HG03342 (cell line): ENCODE data around the gene TRIM38.
"Not testable (repeated sequence)": the region's sequence is repeated elsewhere in the genome, so short reads cannot be mapped to it uniquely, and the experiment has no call there.

ENCODE experiments used
- ATAC-seq: cut with Tn5 transposase; IDR thresholded peaks from one replicate; pipeline ENCODE4 v1.9.1; 2021; ENCODE audit warnings: mild to moderate bottlenecking, moderate library complexity; ENCODE audit not compliant: unreplicated experiment

TRIM38 gene

GRCh38 chr6:25966711-25967110, 4.1 kb downstream of the TRIM38 start:
- ATAC-seq: no peak

DNA sequence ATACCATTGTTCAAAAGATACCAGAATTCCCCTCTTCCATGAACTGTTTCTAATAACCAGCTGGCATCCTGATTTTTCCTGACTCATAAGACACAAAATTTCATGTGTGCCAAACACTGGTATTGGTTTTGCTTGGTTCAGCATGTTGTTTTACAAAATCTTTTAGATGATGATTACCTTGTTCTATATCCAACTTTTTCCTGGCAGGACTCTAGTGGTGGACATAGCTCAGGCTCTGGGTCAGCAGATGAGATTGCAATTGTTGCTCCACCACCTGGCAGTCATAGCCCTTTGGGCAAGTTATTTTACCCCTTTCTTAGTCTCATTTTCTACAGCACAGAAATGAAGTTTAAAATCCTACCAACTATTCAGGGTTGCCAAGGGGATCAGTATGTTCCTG, 6.2 kb downstream of the TRIM38 start:
- no peak for ATAC-seq

GRCh38 chr6:25971187-25971821, 8.7 kb downstream of the TRIM38 start:
- ATAC-seq: no peak

GRCh38 chr6:25972128-25972527, 9.5 kb downstream of the TRIM38 start:
- no peak for ATAC-seq

DNA sequence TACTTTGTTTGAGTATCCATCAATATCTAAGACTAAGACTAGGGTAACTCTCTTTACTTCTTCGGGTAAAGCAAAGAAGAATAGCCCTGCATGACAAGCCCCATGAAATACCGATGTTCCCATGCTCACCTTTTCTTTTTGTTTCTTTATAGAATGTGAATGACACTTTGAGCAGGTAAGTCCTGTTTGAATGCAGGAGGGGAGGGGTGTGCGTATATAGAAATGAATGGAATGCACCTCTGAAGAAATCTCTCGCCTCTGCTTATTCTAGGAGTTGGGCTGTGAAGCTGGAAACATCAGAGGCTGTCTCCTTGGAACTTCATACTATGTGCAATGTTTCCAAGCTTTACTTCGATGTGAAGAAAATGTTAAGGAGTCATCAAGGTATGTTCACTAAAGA, 10.3 kb downstream of the TRIM38 start:
- no peak for ATAC-seq

DNA sequence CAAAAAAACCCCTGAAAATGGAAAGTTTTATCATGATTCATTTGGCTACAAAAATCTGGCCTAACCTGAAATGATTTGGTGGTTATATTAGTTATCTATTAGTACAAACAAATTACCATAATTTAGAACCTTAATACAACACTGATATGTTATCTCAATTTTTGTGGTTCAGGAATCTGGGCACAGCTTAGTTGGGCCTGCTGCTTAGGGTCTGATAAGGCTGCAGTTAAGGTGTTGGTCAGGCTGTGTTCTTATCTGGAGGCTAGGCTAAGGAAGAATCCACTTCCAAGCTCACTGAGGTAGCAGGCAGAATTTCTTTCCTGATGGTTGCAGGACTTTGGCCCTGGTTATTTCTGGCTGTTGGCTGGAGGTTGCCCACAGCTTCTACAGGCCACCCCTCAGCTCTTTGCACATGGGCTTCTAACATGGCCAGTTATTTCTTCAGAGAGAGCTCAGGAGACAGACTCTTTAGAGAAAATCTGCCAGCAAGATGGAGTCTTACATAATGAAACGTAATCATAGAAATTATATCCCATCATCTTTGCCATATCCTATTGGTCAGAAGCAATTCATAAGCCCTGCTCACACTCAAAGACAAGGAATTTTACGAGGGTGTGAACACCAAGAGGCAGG, 11.4 kb downstream of the TRIM38 start:
- no peak for ATAC-seq

GRCh38 chr6:25975923-25976560, 13.4 kb downstream of the TRIM38 start:
- ATAC-seq: no peak

DNA sequence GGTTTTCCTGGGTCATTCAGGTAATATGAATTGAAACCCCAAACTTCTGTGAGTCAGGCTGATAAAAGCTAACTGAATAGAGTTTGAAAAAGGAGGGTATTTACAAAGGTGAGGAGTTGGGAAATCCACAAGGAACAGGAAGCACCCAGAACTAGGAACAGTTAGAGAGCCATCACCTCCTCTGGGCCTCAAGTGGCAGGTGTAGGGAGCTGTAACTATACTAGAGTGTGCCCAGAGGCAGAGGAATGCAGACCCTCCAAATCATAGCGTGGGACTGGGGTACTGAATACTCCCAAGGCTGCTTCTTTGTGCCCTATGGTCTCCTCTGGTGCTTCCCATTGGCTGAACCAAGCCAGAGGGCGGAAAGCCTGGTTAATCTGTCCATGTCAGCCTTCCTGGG, 18.3 kb downstream of the TRIM38 start:
- ATAC-seq: no peak

DNA sequence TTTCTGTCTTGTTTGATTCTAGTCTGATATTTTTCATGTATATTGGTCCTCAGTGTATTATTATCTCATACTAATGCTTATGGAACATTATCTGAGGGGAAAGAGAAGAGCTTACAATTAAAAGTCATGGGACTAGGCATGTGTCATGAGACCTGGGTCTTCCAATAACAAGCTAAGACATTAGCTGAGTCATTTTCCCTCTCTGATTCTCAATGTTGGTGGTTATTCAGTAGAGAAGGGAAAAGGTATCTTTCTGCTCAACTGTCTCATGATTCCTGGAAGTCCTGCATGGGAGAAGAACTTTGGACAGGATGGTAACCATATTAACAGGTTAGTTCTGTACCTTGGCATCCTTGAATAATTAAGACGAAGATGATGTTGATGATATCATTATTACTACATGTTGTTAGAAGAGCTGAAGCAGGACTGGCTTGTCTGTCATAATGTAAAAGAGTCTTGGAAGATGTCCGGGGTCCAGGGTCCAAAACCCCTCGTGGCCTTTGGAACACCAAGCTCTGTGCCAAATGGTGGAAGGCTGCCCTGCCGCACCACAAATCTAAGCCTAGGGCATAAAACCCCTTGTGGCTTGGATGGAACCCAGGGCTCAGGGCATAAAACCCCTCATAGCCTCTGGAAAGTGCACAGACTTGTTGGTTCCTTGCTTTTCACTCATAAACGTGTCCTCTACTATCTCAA, 19.1 kb downstream of the TRIM38 start:
- no peak for ATAC-seq

GRCh38 chr6:25984265-25984664, 21.7 kb downstream of the TRIM38 start:
- ATAC-seq: no peak

GRCh38 chr6:25987845-25988244, 25.2 kb downstream of the TRIM38 start:
- no peak for ATAC-seq

DNA sequence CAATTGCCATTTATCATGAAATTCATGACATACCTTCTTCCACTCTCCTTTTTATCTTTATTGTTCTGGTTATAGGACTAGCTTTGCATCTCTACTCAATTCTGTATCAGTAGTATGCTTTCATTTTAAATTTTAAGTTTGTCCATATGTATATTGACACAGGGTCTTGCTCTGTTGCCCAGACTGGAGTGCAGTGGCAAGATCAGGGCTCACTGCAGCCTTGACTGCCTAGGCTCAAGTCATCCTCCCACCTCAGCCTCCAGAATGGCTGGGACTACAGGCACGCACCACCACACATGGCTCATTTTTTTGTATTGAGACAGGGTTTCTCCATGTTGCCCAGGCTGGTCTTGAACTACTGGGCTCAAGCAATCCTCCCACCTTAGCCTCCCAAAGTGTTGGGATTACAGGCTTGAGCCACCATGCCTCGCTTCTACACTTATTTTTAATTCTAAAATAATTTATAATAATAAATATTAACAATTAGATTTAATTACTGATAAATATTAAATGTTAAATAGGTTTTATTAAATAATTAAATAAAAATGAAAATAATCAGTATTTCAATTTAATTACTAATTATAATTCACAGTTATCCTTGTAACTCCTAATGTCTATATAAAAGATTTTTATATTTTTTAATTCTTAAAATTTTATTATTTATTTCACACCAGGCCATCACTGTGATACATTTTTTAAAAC, 27.7 kb downstream of the TRIM38 start:
- no peak for ATAC-seq

DNA sequence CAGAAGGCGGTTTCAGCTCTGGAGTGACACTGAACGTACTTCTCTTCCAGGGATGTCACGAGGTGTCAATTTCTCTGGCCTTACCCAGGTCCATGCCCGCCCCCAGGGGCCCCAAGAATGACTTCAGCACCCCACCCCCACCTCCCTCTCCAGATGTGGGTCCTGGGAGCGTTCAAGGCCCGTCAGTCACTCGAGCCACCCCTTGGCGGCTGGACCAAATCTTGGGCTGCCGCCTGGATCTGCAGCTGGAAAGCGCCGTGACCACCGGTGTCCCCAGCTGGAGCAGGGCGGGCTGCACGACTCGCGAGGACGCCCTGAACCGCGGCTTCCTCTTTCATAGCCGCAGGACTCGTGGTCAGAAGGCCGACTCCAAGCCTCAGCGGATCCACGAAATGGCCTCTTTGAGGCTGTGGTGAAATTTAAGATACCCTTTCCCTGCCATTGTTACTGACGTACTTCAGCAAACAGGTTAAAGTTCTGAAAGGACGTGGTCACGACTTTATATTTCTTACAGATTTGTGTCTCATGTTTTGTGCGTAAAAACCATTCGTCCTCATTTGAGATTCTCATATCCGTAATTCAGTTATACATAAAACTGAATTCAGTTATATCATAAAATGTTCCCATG, 29.3 kb downstream of the TRIM38 start:
- ATAC-seq: peak; percentile 42

- peak; percentile 84 for ATAC-seq
Measured at GRCh38 chr6:25992413-25993340, 30.1 kb downstream of the TRIM38 start.

DNA sequence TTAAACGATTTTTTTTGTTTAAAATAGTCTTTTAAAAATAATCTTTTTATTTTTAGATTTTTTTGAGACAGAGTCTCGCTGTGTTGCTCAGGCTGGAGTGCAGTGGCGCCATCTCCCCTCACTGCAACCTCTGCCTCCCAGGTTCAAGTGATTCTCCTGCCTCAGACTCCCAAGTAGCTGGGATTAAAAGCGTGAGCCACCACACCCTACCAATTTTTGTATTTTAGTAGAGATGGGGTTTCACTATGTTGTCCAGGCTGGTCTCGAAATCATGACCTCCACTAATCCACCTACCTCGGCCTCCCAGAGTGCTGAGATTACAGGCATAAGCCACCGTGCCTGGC, 30.7 kb downstream of the TRIM38 start:
- ATAC-seq: not testable (repeated sequence)

DNA sequence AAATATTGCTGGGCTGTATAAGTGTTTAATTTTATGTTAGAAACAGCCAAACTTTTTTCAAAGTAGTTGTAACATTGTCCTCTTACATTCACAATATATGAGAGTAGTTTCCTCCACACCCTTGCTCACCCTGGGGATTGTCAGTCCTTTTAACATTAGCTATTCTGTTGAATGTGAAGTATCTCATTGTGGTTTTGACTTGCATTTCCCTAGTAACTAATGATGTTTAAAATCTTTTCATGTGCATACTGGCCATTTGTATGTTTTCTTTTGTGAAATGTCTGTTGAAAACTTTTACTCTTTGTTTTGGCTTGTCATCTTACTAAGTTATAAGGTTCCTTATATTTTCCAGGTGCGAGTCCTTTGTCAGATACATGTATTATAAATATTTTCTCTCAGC, 32.9 kb downstream of the TRIM38 start:
- no peak for ATAC-seq

DNA sequence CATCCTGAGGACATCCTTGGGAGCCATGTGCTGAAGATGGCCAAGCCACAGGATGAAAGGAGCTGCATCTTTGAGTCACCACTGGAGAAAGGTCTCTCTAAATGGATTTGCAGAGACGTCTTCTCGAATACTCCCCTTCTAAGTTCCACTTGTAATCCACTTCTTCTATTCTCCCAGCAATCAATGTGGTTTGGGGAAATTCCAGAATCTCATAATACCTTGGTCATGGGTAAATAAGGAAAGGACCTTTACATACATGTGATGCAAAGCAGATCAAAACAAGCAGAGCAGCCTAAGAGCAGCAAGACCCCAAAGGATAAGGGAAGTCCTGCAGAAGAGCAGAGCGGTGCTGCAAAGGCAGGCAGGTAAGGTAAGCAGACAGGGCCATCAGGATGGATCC, 35.3 kb downstream of the TRIM38 start:
- ATAC-seq: no peak

GRCh38 chr6:25998379-25998778, 35.8 kb downstream of the TRIM38 start:
- no peak for ATAC-seq

DNA sequence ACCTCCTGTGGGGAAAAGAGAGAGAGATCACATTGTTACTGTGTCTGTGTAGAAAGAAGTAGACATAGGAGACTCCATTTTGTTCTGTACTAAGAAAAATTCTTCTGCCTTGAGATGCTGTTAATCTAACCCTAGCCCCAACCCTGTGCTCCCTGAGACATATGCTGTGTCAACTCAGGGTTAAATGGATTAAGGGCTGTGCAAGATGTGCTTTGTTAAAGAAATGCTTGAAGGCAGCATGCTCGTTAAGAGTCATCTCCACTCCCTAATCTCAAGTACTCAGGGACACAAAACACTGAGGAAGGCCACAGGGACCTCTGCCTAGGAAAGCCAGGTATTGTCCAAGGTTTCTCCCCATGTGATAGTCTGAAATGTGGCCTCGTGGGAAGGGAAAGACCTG, 36.6 kb downstream of the TRIM38 start:
- ATAC-seq: not testable (repeated sequence)
